Neutrophil (primary cell): ENCODE data around the gene PRKACA.

Experiments
- H3K27ac ChIP-seq: fragments of 200-600 bp; sonication (generic); 2 replicates; pipeline ENCODE4 v1.5.1; 2016; ENCODE audit warnings: mild to moderate bottlenecking, moderate library complexity
- H3K27me3 ChIP-seq: fragments of 200-600 bp; sonication (generic); 2 replicates; pipeline ENCODE4 v1.6.0; 2016; ENCODE audit warnings: mild to moderate bottlenecking
- H3K36me3 ChIP-seq: fragments of 200-600 bp; sonication (generic); 2 replicates; pipeline ENCODE4 v1.5.1; 2017
- H3K4me1 ChIP-seq, 2 experiments: fragments of 200-600 bp in 1 of 2; sonication (generic) in 1 of 2; 1 replicate in 1 of 2; 2 replicates in 1 of 2; pipeline versions ENCODE4 v1.5.1 to v1.6.1; 2013 to 2016; ENCODE audit warnings: low read depth in 1 of 2, low read length in 1 of 2, mild to moderate bottlenecking in 1 of 2, moderate library complexity in 1 of 2; ENCODE audit not compliant: control insufficient read depth in 1 of 2, insufficient read depth in 1 of 2
- H3K4me3 ChIP-seq, 2 experiments: fragments of 200-600 bp in 1 of 2; sonication (generic) in 1 of 2; 1 replicate in 1 of 2; 2 replicates in 1 of 2; pipeline ENCODE4 v1.5.1; 2013 to 2016; ENCODE audit warnings: low read depth in 1 of 2, low read length in 1 of 2, mild to moderate bottlenecking in 1 of 2, moderate library complexity in 1 of 2
- H3K9me3 ChIP-seq: fragments of 200-600 bp; sonication (generic); 2 replicates; pipeline ENCODE4 v1.5.1; 2016
- TF ChIP-seq, protein P1 (sequence below): fragments of 200-600 bp; sonication (generic); IDR thresholded peaks from 2 replicates; pipeline ENCODE4 v1.5.1; 2016; ENCODE audit warnings: antibody characterized with exemption

PRKACA gene

DNA sequence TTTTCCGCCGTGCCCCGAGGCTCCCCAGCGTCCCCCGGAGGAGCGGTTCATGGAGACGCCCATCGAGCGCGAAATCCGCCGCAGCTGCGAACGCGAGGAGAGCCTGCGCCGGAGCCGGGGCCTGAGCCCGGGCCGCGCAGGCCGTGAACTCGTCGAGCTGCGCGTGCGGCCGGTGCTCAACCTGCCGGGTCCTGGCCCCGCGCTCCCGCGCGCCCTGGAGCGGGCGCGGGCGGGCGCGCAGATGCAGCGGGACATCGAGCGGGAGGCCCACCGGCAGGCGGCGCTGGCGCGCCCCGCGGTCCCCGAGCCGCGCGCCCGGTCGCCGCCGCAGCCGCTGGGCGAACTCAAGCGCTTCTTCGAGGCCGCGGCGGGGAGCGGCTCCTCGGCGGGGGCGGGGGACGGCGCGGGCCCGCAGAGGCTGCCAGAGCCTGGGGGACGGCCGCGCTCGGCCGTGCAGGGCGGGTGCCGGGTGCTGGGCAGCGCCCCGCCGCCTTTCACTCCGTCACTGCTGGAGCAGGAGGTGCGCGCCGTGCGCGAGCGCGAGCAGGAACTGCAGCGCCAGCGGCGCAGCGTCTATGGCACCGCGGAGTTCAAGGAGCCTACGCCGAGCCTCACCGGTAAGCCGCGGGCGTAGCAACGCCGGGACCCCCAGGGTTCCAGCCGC lies 44.2 kb downstream of the PRKACA start:
- Histone ChIP-seq H3K9me3 (no peaks in the 10 kb centered on the region), H3K4me3 (peak overlapping the region; percentile 89 to 97), H3K36me3 (no peaks in the 10 kb centered on the region), H3K27me3 (peaks cover 24% of the 10 kb centered on the region), H3K4me1 (peaks cover 57 to 59% of the 10 kb centered on the region in 2 experiments), H3K27ac (peak overlapping the region; percentile 86)
- TF ChIP-seq, protein P1, sequence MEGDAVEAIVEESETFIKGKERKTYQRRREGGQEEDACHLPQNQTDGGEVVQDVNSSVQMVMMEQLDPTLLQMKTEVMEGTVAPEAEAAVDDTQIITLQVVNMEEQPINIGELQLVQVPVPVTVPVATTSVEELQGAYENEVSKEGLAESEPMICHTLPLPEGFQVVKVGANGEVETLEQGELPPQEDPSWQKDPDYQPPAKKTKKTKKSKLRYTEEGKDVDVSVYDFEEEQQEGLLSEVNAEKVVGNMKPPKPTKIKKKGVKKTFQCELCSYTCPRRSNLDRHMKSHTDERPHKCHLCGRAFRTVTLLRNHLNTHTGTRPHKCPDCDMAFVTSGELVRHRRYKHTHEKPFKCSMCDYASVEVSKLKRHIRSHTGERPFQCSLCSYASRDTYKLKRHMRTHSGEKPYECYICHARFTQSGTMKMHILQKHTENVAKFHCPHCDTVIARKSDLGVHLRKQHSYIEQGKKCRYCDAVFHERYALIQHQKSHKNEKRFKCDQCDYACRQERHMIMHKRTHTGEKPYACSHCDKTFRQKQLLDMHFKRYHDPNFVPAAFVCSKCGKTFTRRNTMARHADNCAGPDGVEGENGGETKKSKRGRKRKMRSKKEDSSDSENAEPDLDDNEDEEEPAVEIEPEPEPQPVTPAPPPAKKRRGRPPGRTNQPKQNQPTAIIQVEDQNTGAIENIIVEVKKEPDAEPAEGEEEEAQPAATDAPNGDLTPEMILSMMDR, result peak; percentile 52

DNA sequence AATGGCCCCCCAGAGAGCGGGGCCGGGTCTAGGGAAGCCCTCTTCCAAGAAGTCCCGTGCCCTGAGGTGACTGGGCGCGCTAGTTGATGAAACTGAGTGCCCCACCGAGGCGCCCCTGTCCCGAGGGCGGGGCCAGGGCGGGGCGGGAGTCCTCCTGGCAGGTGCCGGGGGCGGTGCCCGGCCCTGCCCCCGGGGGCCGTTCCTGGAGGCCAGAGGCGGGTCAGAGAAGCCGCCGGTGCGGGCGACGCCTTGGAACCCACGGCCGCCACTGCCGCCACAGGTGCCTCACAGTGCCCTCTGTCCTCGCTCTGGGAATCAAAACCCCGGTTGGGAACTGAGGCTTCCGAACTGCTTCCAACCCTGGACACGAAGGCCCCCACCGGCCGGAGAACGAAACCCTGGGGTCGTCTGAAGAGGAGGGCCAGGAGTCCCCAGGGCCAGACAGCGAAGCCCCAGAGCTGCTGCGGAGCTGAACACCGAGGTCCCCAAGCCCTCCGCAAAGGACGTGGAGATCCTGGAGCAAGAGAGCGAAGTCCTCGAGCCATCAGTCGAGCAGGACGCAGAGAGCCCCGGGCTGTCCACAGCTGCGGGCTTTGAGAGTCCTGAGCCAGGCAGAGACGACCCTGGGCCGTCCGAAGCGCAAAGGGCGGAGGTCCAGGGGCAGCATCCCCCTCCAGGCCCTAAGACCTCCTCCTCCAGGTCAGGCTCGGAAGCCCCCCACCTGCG lies 44.9 kb downstream of the PRKACA start, which contains the start of gene MISP3:
Gene MISP3, plus strand, starts transcription at position 252 of the 726 bp plus-strand sequence. CDS start 524 bp downstream, outside the sequence.
- no peaks in the 10 kb centered on the region for H3K9me3 ChIP-seq
- H3K36me3 ChIP-seq, result no peaks in the 10 kb centered on the region
- peak within 1 kb of the TSS; percentile 86 for H3K27ac ChIP-seq
- TF ChIP-seq, protein P1, result no peak
- peaks cover 24% of the 10 kb centered on the region for H3K27me3 ChIP-seq
- peaks cover 50 to 52% of the 10 kb centered on the region in 2 experiments for H3K4me1 ChIP-seq
- peak within 1 kb of the TSS; percentile 89 to 97 for H3K4me3 ChIP-seq

DNA sequence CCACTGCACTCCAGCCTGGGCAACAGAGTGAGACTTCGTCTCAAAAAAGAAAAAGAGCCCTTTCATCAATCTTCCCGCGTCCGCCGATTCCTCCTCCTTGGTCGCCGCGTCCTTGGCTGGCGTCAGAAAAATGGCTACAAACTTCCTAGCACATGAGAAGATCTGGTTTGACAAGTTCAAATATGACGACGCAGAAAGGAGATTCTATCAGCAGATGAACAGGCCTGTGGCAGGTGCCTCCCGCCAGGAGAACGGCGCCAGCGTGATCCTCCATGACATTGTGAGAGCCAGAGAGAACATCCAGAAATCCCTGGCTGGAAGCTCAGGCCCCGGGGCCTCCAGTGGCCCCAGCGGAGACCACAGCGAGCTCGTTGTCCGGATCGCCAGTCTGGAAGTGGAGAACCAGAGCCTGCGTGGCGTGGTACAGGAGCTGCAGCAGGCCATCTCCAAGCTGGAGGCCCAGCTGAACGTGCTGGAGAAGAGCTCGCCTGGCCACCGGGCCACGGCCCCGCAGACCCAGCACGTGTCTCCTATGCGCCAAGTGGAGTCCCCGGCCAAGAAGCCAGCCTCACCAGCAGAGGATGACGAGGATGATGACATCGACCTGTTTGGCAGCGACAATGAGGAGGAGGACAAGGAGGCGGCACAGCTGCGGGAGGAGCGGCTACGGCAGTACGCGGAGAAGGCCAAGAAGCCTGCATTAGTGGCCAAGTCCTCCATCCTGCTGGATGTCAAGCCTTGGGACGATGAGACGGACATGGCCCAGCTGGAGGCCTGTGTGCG lies 47.1 kb downstream of the PRKACA start:
- peaks cover 32% of the 10 kb centered on the region for H3K27me3 ChIP-seq
- TF ChIP-seq, protein P1, result no peak
- H3K4me3 ChIP-seq, result no peak overlapping the region
- H3K36me3 ChIP-seq, result no peaks in the 10 kb centered on the region
- no peak overlapping the region for H3K27ac ChIP-seq
- peaks cover 27 to 30% of the 10 kb centered on the region in 2 experiments for H3K4me1 ChIP-seq
- no peaks in the 10 kb centered on the region for H3K9me3 ChIP-seq

DNA sequence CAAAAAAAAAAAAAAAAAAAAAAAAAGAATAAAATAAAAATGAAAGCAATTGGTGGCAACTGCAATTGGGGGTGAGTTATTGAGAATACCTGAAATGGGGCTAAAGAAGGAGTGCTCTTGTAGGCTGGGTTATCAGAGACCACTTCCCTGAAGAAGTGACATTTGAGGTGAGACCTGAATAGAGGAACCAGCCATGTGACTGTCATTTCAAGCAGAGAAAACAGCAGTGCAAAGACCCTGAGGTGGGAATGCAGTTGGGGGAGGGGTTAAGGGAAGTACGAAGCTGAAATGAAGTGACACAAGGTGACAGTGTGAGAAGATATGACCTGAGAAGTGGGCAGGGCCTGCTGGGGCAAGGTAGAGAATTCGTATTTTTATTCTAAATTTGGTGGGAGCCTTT lies 51.4 kb downstream of the PRKACA start:
- TF ChIP-seq, protein P1, result no peak
- Histone ChIP-seq H3K36me3 (no peaks in the 10 kb centered on the region), H3K27me3 (peaks cover 27% of the 10 kb centered on the region), H3K4me1 (no peaks in the 10 kb centered on the region), H3K4me3 (no peak overlapping the region), H3K9me3 (no peaks in the 10 kb centered on the region), H3K27ac (no peak overlapping the region)

DNA sequence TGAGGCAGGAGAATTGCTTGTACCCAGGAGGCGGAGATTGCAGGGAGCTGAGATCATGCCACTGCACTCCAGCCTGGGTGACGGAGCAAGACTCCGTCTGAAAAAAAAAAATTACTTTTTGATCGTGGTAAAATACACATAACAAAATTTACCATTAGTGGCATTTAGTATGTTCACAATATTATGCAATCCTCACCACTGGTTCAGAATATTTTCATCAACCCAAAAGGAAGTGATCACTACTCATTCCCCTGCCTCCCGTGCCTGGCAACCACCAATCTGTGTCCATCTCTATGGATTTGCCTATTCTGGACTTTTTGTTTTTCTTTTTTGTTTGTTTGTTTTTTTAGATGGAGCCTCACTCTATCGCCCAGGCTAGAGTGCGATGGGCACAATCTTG lies 54.5 kb downstream of the PRKACA start:
- H3K27me3 ChIP-seq, result peaks cover 52% of the 10 kb centered on the region
- TF ChIP-seq, protein P1, result no peak

More for the DNA sequence above, 54.5 kb downstream of the PRKACA start:
- no peaks in the 10 kb centered on the region for H3K36me3 ChIP-seq
- no peaks in the 10 kb centered on the region for H3K9me3 ChIP-seq
- H3K27ac ChIP-seq, result no peak overlapping the region
- peaks cover 0 to 4% of the 10 kb centered on the region in 2 experiments for H3K4me1 ChIP-seq
- H3K4me3 ChIP-seq, result no peak overlapping the region
